IMR-90 (cell line): ENCODE measurements around the gene NES. TPM values are rescaled to one million over a fixed set of nuclear protein-coding genes. Genes with fewer than 3 reads are reported as not detected.

Source experiments
- ATAC-seq: fragments of 200-7000 bp; cut with Tn5 transposase; 2 replicates; pipeline ENCODE4 v1.9.1; 2020; ENCODE audit warnings: low read depth, mild to moderate bottlenecking, moderate library complexity
- BruUV-seq: library from RNA; stranded (reverse); fragments of 400-500 nt; replicated peaks from 2 replicates; lab custom pipeline; 2021; lab: Mats Ljungman, UMichigan
- CTCF ChIA-PET: fragments of 300-600 bp; formaldehyde crosslinking; extraction: SDS; loops from one replicate; lab custom pipeline; 2021; ENCODE audit warnings: antibody characterized with exemption; lab: Yijun Ruan, JAX
- POLR2A ChIA-PET: fragments of 300-600 bp; sonication (Branson Sonifier 250); formaldehyde crosslinking; loops from one replicate; lab custom pipeline; 2022; ENCODE audit warnings: antibody characterized with exemption; ENCODE audit not compliant: unreplicated experiment; lab: Charles Lee
- DNase-seq: peaks from one replicate; pipeline ENCODE4 v3.0.0; 2013
- H2AFZ ChIP-seq: replicated peaks from 2 replicates; pipeline ENCODE3; 2013; ENCODE audit warnings: low read length, mild to moderate bottlenecking; ENCODE audit not compliant: poor library complexity
- H2AK5ac ChIP-seq: 2 replicates; pipeline ENCODE4 v1.6.1; 2013; ENCODE audit warnings: low read depth, low read length, inconsistent platforms
- H2AK9ac ChIP-seq: replicated peaks from 2 replicates; pipeline ENCODE3; 2013; ENCODE audit warnings: mild to moderate bottlenecking, low read depth, low read length, moderate library complexity; ENCODE audit not compliant: poor library complexity
- H2BK120ac ChIP-seq: 2 replicates; pipeline ENCODE4 v1.6.1; 2013; ENCODE audit warnings: low read depth, low read length, inconsistent platforms
- H2BK15ac ChIP-seq: 3 replicates; pipeline ENCODE4 v1.6.1; 2013; ENCODE audit warnings: low read depth, low read length, inconsistent platforms
- H2BK20ac ChIP-seq: 2 replicates; pipeline ENCODE4 v1.6.1; 2013; ENCODE audit warnings: low read depth, mild to moderate bottlenecking, inconsistent platforms, low read length, moderate library complexity
- H2BK5ac ChIP-seq: 2 replicates; pipeline ENCODE4 v1.6.1; 2013; ENCODE audit warnings: mild to moderate bottlenecking, low read depth, low read length, inconsistent platforms; ENCODE audit not compliant: poor library complexity, severe bottlenecking
- H3K14ac ChIP-seq: replicated peaks from 2 replicates; pipeline ENCODE4 v1.6.1; 2013; ENCODE audit warnings: low read depth, low read length, inconsistent platforms
- H3K18ac ChIP-seq: 2 replicates; pipeline ENCODE4 v1.6.1; 2013; ENCODE audit warnings: low read depth, low read length, control low read depth
- H3K23ac ChIP-seq: 2 replicates; pipeline ENCODE4 v1.6.1; 2013; ENCODE audit warnings: low read depth, low read length, inconsistent platforms
- H3K27ac ChIP-seq: 2 replicates; pipeline ENCODE4 v1.5.1; 2013; ENCODE audit warnings: mild to moderate bottlenecking, control low read depth, low read length; ENCODE audit not compliant: insufficient read depth
- H3K27me3 ChIP-seq: 2 replicates; pipeline ENCODE4 v1.6.1; 2013; ENCODE audit warnings: low read length; ENCODE audit not compliant: control insufficient read depth, insufficient read depth
- H3K36me3 ChIP-seq: 2 replicates; pipeline ENCODE4 v1.6.1; 2013; ENCODE audit warnings: low read length, mixed read lengths; ENCODE audit not compliant: control insufficient read depth, insufficient read depth
- H3K4ac ChIP-seq: 2 replicates; pipeline ENCODE4 v1.6.1; 2013; ENCODE audit warnings: low read depth, low read length, inconsistent platforms
- H3K4me1 ChIP-seq: 2 replicates; pipeline ENCODE4 v1.6.1; 2013; ENCODE audit warnings: low read length, mixed read lengths; ENCODE audit not compliant: control insufficient read depth, insufficient read depth
- H3K4me2 ChIP-seq: 2 replicates; pipeline ENCODE4 v1.6.1; 2013; ENCODE audit warnings: low read depth, mild to moderate bottlenecking, control low read depth, low read length, moderate library complexity
- H3K4me3 ChIP-seq: 2 replicates; pipeline ENCODE4 v1.5.1; 2013; ENCODE audit warnings: low read depth, mild to moderate bottlenecking, control low read depth, low read length, moderate library complexity; ENCODE audit not compliant: insufficient read depth
- H3K56ac ChIP-seq: 2 replicates; pipeline ENCODE4 v1.6.1; 2013; ENCODE audit warnings: low read length, inconsistent platforms; ENCODE audit not compliant: insufficient read depth; ENCODE audit errors: extremely low read depth
- H3K79me1 ChIP-seq, 2 experiments: 2 replicates each; pipeline ENCODE4 v1.6.1; 2013; ENCODE audit warnings: low read length in 2 of 2, inconsistent platforms in 1 of 2, low read depth in 1 of 2
- H3K9ac ChIP-seq: 2 replicates; pipeline ENCODE4 v1.6.1; 2013; ENCODE audit warnings: low read depth, low read length, control low read depth
- H3K9me1 ChIP-seq: 2 replicates; pipeline ENCODE4 v1.6.1; 2013; ENCODE audit warnings: low read length, inconsistent platforms; ENCODE audit not compliant: insufficient read depth
- H3K9me3 ChIP-seq: 2 replicates; pipeline ENCODE4 v1.6.1; 2013; ENCODE audit warnings: low read length; ENCODE audit not compliant: control insufficient read depth, insufficient read depth
- H4K20me1 ChIP-seq: 2 replicates; pipeline ENCODE4 v1.6.1; 2013; ENCODE audit warnings: low read length, inconsistent platforms; ENCODE audit not compliant: insufficient read depth
- H4K5ac ChIP-seq: 2 replicates; pipeline ENCODE4 v1.6.1; 2013; ENCODE audit warnings: mild to moderate bottlenecking, low read depth, low read length, control low read depth
- H4K8ac ChIP-seq, 2 experiments: 2 replicates each; pipeline ENCODE4 v1.6.1; 2013; ENCODE audit warnings: low read depth in 2 of 2, low read length in 2 of 2, control low read depth in 1 of 2, inconsistent platforms in 1 of 2
- H4K91ac ChIP-seq: 2 replicates; pipeline ENCODE4 v1.6.1; 2013; ENCODE audit warnings: low read depth, low read length, inconsistent platforms; ENCODE audit not compliant: insufficient read depth
- BHLHE40 ChIP-seq: fragments of 150-350 bp; IDR thresholded peaks from 2 replicates; pipeline ENCODE4 v1.6.1; 2016; ENCODE audit warnings: mild to moderate bottlenecking, low read depth, low read length
- CEBPB ChIP-seq: IDR thresholded peaks from 2 replicates; pipeline ENCODE4 v1.6.1; 2012; ENCODE audit warnings: low read depth, low read length, improper control_type of control experiment
- CHD1 ChIP-seq: IDR thresholded peaks from 2 replicates; pipeline ENCODE4 v1.6.1; 2012; ENCODE audit warnings: low read depth, low read length, improper control_type of control experiment
- CTCF ChIP-seq: conservative IDR thresholded peaks from 2 replicates; pipeline ENCODE4 v1.5.1; 2012; ENCODE audit warnings: mild to moderate bottlenecking, low read depth, low read length, improper control_type of control experiment
- ELK1 ChIP-seq: fragments of 150-350 bp; IDR thresholded peaks from 2 replicates; pipeline ENCODE4 v1.6.1; 2016; ENCODE audit warnings: low read depth, mild to moderate bottlenecking, low read length, moderate library complexity, borderline replicate concordance
- FOS ChIP-seq: fragments of 150-350 bp; IDR thresholded peaks from 2 replicates; pipeline ENCODE4 v1.6.1; 2016; ENCODE audit warnings: low read depth, low read length
- MAFK ChIP-seq: IDR thresholded peaks from 2 replicates; pipeline ENCODE4 v1.6.1; 2012; ENCODE audit warnings: low read depth, low read length, improper control_type of control experiment
- MAZ ChIP-seq: IDR thresholded peaks from 2 replicates; pipeline ENCODE4 v1.6.1; 2012; ENCODE audit warnings: low read depth, mild to moderate bottlenecking, low read length, improper control_type of control experiment, moderate library complexity, borderline replicate concordance
- MXI1 ChIP-seq: IDR thresholded peaks from 2 replicates; pipeline ENCODE4 v1.6.1; 2012; ENCODE audit warnings: low read depth, mild to moderate bottlenecking, low read length, moderate library complexity, borderline replicate concordance
- NFE2L2 ChIP-seq: fragments of 150-350 bp; IDR thresholded peaks from 2 replicates; pipeline ENCODE4 v1.6.1; 2016; ENCODE audit warnings: low read depth, mild to moderate bottlenecking, low read length
- POLR2A ChIP-seq: IDR thresholded peaks from 2 replicates; pipeline ENCODE4 v1.6.1; 2012; ENCODE audit warnings: mild to moderate bottlenecking, low read depth, low read length
- RAD21 ChIP-seq: IDR thresholded peaks from 2 replicates; pipeline ENCODE4 v1.6.1; 2012; ENCODE audit warnings: low read length, improper control_type of control experiment
- RCOR1 ChIP-seq: IDR thresholded peaks from 2 replicates; pipeline ENCODE4 v1.6.1; 2012; ENCODE audit warnings: mild to moderate bottlenecking, low read length, improper control_type of control experiment; ENCODE audit not compliant: insufficient replicate concordance
- RFX5 ChIP-seq: IDR thresholded peaks from 2 replicates; pipeline ENCODE4 v1.8.0; 2012; ENCODE audit warnings: low read depth, mild to moderate bottlenecking, low read length, moderate library complexity
- SMC3 ChIP-seq: fragments of 150-350 bp; IDR thresholded peaks from 2 replicates; pipeline ENCODE4 v1.6.1; 2016; ENCODE audit warnings: low read depth, mild to moderate bottlenecking, antibody characterized with exemption, low read length, moderate library complexity
- USF2 ChIP-seq: fragments of 150-350 bp; IDR thresholded peaks from 2 replicates; pipeline ENCODE4 v1.6.1; 2017; ENCODE audit warnings: mild to moderate bottlenecking, antibody characterized with exemption, low read length, low read depth
- WGBS, 2 experiments: methylation state at CpG; one replicate each; pipeline versions ENCODE4 v1.1.5 to v1.1.7; 2013; ENCODE audit warnings: missing lambda C conversion rate in 2 of 2; ENCODE audit not compliant: insufficient read length in 1 of 2; ENCODE audit errors: extremely low coverage in 2 of 2; 5-methylcytosine and 5-hydroxymethylcytosine counted together
- dilution Hi-C: fragments of 300-500 bp; cut with HindIII; formaldehyde crosslinking; loops from one replicate; pipeline ENCODE4 v1.14.3; 2018; ENCODE audit warnings: low sequenced_read_pairs; ENCODE audit not compliant: unreplicated experiment
- in situ Hi-C: fragments of 300-500 bp; cut with MboI; formaldehyde crosslinking; loops from 3 replicates; pipeline ENCODE4 v1.14.3; 2019; ENCODE audit warnings: low sequenced_read_pairs, inconsistent platforms, mixed read lengths
- intact Hi-C: fragments of 100-400 bp; cut with micrococcal nuclease; formaldehyde crosslinking; loops from 2 replicates; pipeline ENCODE4 v1.10.0; 2022
- polyA plus RNA-seq, 3 experiments: library from polyadenylated mRNA; depleted of rRNA; stranded (reverse); fragments of >200 nt; gene quantifications; 2 replicates each; pipeline ENCODE4 v1.2.3, GENCODE V29; 2012; ENCODE audit warnings: low replicate concordance in 1 of 3
- total RNA-seq: library from RNA; depleted of rRNA; stranded (reverse); fragments of >200 nt; gene quantifications from 2 replicates; pipeline ENCODE4 v1.2.3, GENCODE V29; 2012

The NES gene
- total and polyA plus RNA-seq, 2 of the 4 experiments (the other 2 are of a cell fraction), result 25.3 to 40.1 TPM

- DNase-seq, result no peak
- no peak overlapping the region for H4K5ac ChIP-seq
- H2BK5ac ChIP-seq, result no peak overlapping the region
- H2AK9ac ChIP-seq, result no peak overlapping the region
- no peak overlapping the region for H3K56ac ChIP-seq
- BruUV-seq, result no TSS peak
- H4K8ac ChIP-seq, result no peak overlapping the region
- POLR2A ChIA-PET, result no interaction called here
- 71% methylated on average over 5 of the region's 14 CpGs; no CpG with 5 or more reads in 1 of the 2 experiments for WGBS, 2 experiments
- ATAC-seq, result no peak
- no peak overlapping the region for H3K23ac ChIP-seq
- no peak overlapping the region for H3K4ac ChIP-seq
- H3K4me2 ChIP-seq, result no peak overlapping the region
- intact Hi-C loops, result no loop called here
- no peak overlapping the region for H2AFZ ChIP-seq
- H3K9me1 ChIP-seq, result peaks cover 11% of the 10 kb centered on the region
- no peak overlapping the region for H3K18ac ChIP-seq
- H3K27ac ChIP-seq, result no peak overlapping the region
- peaks cover 32% of the 10 kb centered on the region for H3K27me3 ChIP-seq
- TF ChIP-seq ELK1 (no peak), MAFK (no peak), BHLHE40 (no peak), CTCF (no peak), CEBPB (no peak), FOS (no peak), USF2 (no peak), MXI1 (no peak), CHD1 (no peak), RCOR1 (no peak), POLR2A (no peak), NFE2L2 (no peak), SMC3 (no peak), RFX5 (no peak), MAZ (no peak), RAD21 (no peak)
- H2BK15ac ChIP-seq, result no peak overlapping the region
- H3K79me1 ChIP-seq, result peaks cover 0 to 13% of the 10 kb centered on the region in 2 experiments; a peak in 2 of 4 replicates
- H2BK20ac ChIP-seq, result no peak overlapping the region
- no peak overlapping the region for H2BK120ac ChIP-seq
- in situ Hi-C loops, result loop anchor here (5.0 kb wide), 1 partner anchor 36 kb away; no protein-coding TSS in a partner anchor
- H3K36me3 ChIP-seq, result no peaks in the 10 kb centered on the region
- no peak overlapping the region for H3K4me3 ChIP-seq
- no peak overlapping the region for H3K9ac ChIP-seq
- no peak overlapping the region for H3K14ac ChIP-seq
- no peaks in the 10 kb centered on the region for H3K9me3 ChIP-seq
- H2AK5ac ChIP-seq, result no peak overlapping the region
- H3K4me1 ChIP-seq, result peaks cover 32% of the 10 kb centered on the region
- no peak overlapping the region for H4K91ac ChIP-seq
- 0 out of 2 replicates have a peak, but pooled peaks cover 8% of the 10 kb centered on the region for H4K20me1 ChIP-seq
- dilution Hi-C loops, result no loop called here
- CTCF ChIA-PET, result interaction anchor here (1.0 to 1.3 kb wide), 3 partner anchors 20 to 68 kb away, joined by 3 to 5 read pairs (median 5); no protein-coding TSS in a partner anchor
These were observed 18.7 kb downstream of the NES start for GRCh38 chr1:156658496-156658895.
